Nephron (organoid): ENCODE results near the gene PLSCR4.

Experiments
- H3K27ac Mint-ChIP-seq, 3 experiments: 2 replicates each; pipeline ENCODE4 v1.8.0; 2020; ENCODE audit warnings: mixed read lengths in 3 of 3, mild to moderate bottlenecking in 2 of 3, moderate library complexity in 1 of 3
- H3K27me3 Mint-ChIP-seq: 2 replicates; pipeline ENCODE4 v1.8.0; 2021; ENCODE audit warnings: low read depth, mild to moderate bottlenecking, moderate library complexity, mixed read lengths
- H3K36me3 Mint-ChIP-seq: 2 replicates; pipeline ENCODE4 v1.8.0; 2020; ENCODE audit warnings: low read depth, mixed read lengths
- H3K4me1 Mint-ChIP-seq: 2 replicates; pipeline ENCODE4 v1.8.0; 2020; ENCODE audit warnings: mixed read lengths
- H3K4me3 Mint-ChIP-seq, 3 experiments: 2 replicates each; pipeline ENCODE4 v1.8.0; 2020; ENCODE audit warnings: mild to moderate bottlenecking in 3 of 3, mixed read lengths in 3 of 3, moderate library complexity in 2 of 3
- H3K9me3 Mint-ChIP-seq: 2 replicates; pipeline ENCODE4 v1.8.0; 2020; ENCODE audit warnings: mixed read lengths
- CTCF ChIP-seq, 3 experiments: fragments of 200-600 bp; sonication (generic); IDR thresholded peaks; one replicate each; pipeline ENCODE4 v1.5.0; 2021; ENCODE audit warnings: antibody characterized with exemption in 3 of 3; ENCODE audit not compliant: unreplicated experiment in 3 of 3

The PLSCR4 gene

GRCh38 chr3:146277953-146278631 is 27.2 kb upstream of the PLSCR4 start:
- Mint-ChIP-seq H3K27ac (peak overlapping the region in 2 of 3 experiments; percentile 7 to 66), H3K36me3 (no peaks in the 10 kb centered on the region), H3K27me3 (no peaks in the 10 kb centered on the region), H3K9me3 (no peaks in the 10 kb centered on the region), H3K4me3 (no peak overlapping the region), H3K4me1 (peaks cover 16% of the 10 kb centered on the region)
- TF ChIP-seq CTCF (IDR thresholded peaks at IDR 0.05; ENCODE audit: unreplicated experiment in 3 of 3): no peak

GRCh38 chr3:146275476-146275875 is 24.6 kb upstream of the PLSCR4 start:
- no peak for TF ChIP-seq CTCF (IDR thresholded peaks at IDR 0.05; ENCODE audit: unreplicated experiment in 3 of 3)
- Mint-ChIP-seq H3K27ac (peak overlapping the region in 2 of 3 experiments; percentile 8 to 52), H3K4me3 (no peak overlapping the region)

GRCh38 chr3:146274833-146275232 is 23.9 kb upstream of the PLSCR4 start:
- Mint-ChIP-seq H3K27ac (peak overlapping the region in 2 of 3 experiments; percentile 52 to 65), H3K36me3 (no peaks in the 10 kb centered on the region), H3K27me3 (no peaks in the 10 kb centered on the region), H3K9me3 (peaks cover 5% of the 10 kb centered on the region), H3K4me1 (peaks cover 16% of the 10 kb centered on the region), H3K4me3 (no peak overlapping the region)
- TF ChIP-seq CTCF (IDR thresholded peaks at IDR 0.05; ENCODE audit: unreplicated experiment in 3 of 3): no peak

More at GRCh38 chr3:146275476-146275875, 24.6 kb upstream of the PLSCR4 start:
- peaks cover 3% of the 10 kb centered on the region for H3K9me3 Mint-ChIP-seq
- no peaks in the 10 kb centered on the region for H3K36me3 Mint-ChIP-seq
- peaks cover 16% of the 10 kb centered on the region for H3K4me1 Mint-ChIP-seq
- no peaks in the 10 kb centered on the region for H3K27me3 Mint-ChIP-seq

GRCh38 chr3:146273721-146274407 is 23.0 kb upstream of the PLSCR4 start:
- no peak for TF ChIP-seq CTCF (IDR thresholded peaks at IDR 0.05; ENCODE audit: unreplicated experiment in 3 of 3)
- H3K9me3 Mint-ChIP-seq: peaks cover 5% of the 10 kb centered on the region
- no peaks in the 10 kb centered on the region for H3K36me3 Mint-ChIP-seq
- H3K4me1 Mint-ChIP-seq: peaks cover 16% of the 10 kb centered on the region
- H3K4me3 Mint-ChIP-seq: no peak overlapping the region
- no peak overlapping the region for H3K27ac Mint-ChIP-seq
- H3K27me3 Mint-ChIP-seq: no peaks in the 10 kb centered on the region

GRCh38 chr3:146271180-146271579 is 20.3 kb upstream of the PLSCR4 start:
- no peaks in the 10 kb centered on the region for H3K36me3 Mint-ChIP-seq
- H3K27ac Mint-ChIP-seq: no peak overlapping the region
- peaks cover 5% of the 10 kb centered on the region for H3K9me3 Mint-ChIP-seq
- peaks cover 7% of the 10 kb centered on the region for H3K4me1 Mint-ChIP-seq
- H3K4me3 Mint-ChIP-seq: no peak overlapping the region
- no peaks in the 10 kb centered on the region for H3K27me3 Mint-ChIP-seq
- TF ChIP-seq CTCF (IDR thresholded peaks at IDR 0.05; ENCODE audit: unreplicated experiment in 3 of 3): no peak
